GM18861 (cell line): ENCODE measurements around the gene IMMT.
"Not testable (repeated sequence)": the region's sequence is repeated elsewhere in the genome, so short reads cannot be mapped to it uniquely, and the experiment has no call there.

ENCODE experiments used
- ATAC-seq: cut with Tn5 transposase; IDR thresholded peaks from one replicate; pipeline ENCODE4 v1.9.1; 2021; ENCODE audit not compliant: unreplicated experiment

Gene IMMT

DNA sequence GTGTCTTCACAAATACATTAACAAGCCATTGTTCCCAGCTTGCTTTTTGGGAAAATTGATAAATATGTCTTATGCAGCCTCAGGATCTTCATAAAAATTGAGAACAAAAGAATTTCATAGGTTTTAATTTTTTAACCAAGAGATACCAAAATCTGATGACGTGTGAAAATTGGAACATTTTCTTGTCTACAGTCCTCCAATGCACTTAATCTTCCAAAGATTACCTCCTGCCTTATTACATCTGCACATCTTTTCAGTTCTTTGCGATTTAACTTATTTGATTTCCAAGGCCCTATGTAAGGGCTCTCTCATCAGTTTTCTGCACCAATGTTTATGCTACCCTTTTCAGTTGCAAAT is 7.1 kb upstream of the IMMT start:
- no peak for ATAC-seq

- no peak for ATAC-seq
These were observed 6.5 kb upstream of the IMMT start for GRCh38 chr2:86201671-86202335.

DNA sequence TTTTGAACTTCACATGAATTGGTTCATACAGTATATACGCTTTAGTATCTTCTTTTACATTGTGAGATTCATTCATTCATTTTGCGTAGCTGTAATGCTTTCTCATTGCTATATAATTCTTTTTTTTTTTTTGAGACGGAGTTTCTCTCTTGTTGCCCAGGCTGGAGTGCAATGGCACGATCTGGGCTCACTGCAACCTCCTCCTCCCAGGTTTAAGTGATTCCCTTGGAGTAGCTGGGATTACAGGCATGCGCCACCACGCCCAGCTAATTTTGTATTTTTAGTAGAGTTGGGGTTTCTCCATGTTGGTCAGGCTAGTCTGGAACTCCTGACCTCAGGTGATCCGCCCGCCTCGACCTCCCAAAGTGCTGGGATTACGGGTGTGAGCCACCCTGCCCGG is 5.3 kb upstream of the IMMT start:
- not testable (repeated sequence) for ATAC-seq

GRCh38 chr2:86199834-86200177 is 4.5 kb upstream of the IMMT start:
- no peak for ATAC-seq

GRCh38 chr2:86195808-86196387 is 636 bp upstream of the IMMT start:
- no peak for ATAC-seq

DNA sequence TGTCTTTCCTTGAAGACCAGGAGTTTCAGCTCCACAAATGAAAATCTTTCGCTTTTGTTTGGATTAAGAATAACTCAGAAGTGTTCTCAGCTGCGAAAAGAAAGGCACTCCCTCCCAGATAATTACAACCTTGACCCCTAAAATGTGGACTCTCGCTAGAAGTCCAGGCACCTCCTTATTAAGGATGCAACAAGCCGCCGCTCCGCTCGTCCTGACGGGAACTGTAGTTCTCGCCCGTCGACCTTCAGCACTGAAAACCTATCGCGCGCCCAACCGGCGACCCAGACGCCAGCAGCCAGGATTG is 559 bp downstream of the IMMT start:
- no peak for ATAC-seq

DNA sequence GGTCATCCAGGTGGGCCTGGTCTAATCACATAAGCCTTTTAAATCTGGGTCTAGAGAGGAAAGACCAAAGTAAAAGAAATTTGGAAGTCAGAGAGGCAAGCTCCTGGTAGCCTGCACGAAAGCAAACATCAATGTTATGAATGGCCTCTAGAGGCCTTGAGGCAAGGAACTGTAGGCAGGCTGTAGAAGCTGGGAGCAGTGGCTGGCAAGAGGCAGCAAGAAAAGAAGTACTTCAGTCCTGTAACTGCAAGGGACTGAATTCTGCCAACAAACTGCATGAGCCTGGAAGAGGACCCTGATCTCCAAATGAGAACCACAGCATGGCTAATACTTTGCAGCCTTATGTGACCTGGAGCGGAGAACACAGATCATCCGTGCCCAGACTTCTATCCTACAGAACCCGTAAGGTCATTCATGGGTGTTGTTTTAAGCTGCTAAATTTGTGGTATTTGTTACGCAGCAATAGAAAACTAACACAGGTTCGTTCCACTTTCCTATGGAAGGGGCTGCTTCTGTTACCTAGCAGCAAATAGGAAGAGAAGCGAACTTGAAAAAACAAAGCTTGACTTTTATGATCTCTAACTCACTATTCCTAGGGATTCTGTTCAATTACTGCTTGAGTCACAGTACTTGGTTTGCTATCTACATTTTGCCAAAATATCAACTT is 1.2 kb downstream of the IMMT start:
- no peak for ATAC-seq

- no peak for ATAC-seq
These were observed 5.4 kb downstream of the IMMT start for GRCh38 chr2:86189782-86190416.

DNA sequence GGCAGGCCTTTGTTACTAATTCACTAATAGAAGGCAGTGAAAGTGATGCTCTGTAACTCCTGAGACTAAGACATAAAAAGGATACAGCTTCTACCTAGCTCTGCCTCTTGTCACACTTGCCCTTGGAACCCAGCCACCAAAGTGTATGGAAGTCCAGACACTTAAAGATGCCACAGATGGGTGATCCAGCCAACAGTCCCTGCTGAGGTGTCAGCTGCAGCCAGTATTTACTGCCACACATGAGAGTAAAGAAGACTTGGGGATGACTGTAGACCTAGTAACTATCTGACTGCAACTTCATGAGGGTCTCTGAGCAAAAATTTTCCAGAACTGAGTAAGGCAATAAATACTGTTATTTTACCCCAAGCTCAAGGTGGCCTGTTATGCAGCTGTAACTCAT is 8.8 kb downstream of the IMMT start:
- ATAC-seq = no peak

GRCh38 chr2:86185517-86186212 is 9.6 kb downstream of the IMMT start:
- ATAC-seq = no peak

DNA sequence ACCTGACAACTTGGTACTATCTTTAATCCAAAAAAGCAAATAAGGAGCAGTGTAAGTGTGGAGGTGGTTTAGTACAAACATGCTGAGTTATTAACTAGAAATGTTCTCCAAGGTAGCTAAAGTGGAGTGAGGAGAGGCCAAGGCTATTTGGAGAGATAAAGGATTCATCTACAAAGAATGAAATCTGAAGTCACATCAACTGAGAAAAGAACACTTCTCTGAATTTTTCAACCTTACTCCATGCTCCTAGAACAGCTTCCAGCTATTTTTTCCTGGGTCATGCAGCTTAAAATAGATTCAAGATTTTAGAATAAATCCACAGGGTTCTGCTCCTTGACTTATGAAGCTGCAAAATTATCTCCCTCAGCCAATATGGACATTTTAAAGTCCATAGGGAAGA is 18.7 kb downstream of the IMMT start:
- no peak for ATAC-seq

DNA sequence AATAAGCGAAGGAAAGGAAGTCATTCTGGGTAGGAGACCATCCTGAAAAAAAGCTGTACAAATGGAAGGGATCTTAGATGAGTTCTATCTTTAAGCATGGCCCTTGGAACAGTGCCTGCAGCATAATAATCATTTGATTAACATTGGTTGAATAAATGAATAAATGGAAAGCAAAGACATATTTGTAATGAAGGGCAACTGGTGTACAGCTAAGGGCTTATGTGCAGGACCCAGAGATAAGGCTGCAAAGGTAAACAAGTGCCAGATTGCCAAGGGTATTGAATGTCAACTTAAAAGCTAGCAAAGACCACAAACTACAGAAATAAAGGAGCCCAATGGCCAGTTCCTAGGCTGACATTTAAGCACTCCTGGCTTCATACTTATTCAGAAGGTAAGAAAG is 19.4 kb downstream of the IMMT start:
- no peak for ATAC-seq

DNA sequence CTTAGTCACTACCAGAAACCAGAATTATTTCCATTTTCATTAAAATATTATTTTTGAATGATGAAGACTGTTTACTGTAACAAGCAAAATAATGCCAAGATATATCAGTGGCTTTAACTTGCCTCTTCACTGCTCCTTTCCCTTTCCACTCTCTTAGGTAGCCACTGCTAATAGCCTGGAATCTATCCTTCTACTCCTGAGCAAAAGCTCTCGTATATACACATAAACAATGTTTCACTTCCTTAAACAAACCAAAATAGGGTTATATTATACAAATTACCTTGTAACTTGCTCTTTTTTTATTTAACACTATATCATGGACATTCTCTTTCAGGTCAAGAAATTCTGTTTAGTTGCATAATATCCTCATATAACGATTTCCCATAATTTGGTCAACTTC is 20.8 kb downstream of the IMMT start:
- no peak for ATAC-seq

GRCh38 chr2:86172610-86173009 is 22.7 kb downstream of the IMMT start:
- no peak for ATAC-seq

DNA sequence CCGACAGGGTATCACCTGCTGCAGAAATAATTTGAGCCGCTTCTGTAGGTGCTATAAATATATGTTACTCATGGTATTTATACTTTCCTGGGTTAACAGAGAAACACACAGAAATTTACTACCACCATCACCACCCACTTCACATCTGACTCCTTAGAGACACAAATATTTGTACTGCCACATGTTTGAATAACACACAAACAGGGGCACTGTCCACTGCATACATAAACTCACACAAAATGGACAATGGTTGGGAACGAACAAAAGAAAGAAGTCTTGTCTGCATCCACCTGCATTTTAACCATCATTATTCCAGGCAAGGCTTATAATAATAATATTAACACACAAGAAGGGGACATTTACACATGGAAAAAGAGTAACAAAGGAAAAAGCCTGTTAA is 24.0 kb downstream of the IMMT start:
- no peak for ATAC-seq

DNA sequence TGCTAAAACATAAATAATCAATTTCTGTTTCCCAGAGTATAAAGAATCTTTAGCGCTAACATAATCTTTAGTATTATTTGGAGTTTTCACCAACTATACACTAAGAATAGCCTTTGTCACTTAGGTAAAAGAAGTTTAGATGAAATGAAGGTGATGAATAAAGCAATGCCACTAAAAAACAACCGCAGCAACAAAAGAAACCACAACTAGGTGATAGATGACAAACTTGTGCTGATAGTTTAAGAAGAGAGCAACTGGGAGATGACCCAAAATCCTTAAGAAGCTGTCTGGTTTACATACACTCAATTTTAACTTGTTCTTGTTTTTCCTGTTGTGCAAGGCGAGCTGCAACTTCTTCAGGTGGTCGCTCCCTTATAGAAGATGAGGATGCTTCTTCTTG is 24.8 kb downstream of the IMMT start:
- no peak for ATAC-seq

DNA sequence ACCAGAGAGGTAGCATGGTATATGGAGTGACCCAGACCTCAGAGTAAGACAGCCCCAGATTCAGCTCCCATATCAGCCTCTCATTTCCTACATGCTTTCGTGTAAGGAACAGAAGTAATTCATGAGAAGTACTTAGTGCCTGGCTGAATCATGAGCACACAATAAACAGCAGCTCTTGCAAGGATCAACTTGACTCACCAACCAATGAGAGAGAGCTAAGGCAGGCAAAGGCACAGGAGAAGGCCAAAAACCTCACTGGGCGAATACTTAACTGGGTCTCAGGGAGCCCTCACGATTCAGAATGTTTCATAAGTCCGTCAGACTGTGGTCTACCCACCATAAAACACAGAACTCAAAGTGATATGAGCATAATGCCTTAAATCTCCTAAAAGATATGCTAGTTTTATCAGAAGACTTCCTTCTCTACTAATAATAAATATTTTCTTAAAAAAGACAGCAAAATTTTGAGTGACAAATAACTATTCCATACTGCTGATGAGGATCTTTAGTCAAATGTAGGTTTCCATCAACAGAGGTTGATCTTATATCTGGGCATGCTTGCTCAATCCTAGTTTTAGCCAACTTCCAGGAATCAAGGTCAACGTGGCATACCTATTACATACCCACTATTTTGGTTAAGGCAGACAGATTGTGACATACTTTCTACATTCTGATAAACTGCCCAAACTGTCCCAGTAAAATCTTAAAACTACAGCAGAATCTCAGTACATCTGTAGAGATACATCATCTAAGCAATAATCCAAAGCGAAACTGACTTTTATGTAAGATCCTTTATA is 34.9 kb downstream of the IMMT start:
- no peak for ATAC-seq

DNA sequence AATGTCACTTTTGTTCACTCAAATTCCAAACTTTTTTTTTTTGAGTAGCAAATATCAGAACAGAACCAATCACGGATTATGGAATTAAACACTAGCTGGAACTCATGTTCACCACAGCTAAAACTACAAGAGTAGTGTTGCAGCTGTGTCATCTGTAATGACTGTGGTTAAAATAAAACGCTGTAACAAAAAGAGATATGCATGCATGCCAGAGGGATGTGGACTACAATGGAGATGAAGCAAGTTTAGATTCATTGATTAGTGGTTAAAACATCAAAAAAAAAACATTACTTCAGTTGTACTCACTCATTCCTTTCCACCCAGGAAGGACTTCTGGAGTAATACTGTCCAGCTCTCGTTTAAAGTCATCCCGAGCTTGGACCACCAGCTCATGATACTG is 37.0 kb downstream of the IMMT start:
- no peak for ATAC-seq

DNA sequence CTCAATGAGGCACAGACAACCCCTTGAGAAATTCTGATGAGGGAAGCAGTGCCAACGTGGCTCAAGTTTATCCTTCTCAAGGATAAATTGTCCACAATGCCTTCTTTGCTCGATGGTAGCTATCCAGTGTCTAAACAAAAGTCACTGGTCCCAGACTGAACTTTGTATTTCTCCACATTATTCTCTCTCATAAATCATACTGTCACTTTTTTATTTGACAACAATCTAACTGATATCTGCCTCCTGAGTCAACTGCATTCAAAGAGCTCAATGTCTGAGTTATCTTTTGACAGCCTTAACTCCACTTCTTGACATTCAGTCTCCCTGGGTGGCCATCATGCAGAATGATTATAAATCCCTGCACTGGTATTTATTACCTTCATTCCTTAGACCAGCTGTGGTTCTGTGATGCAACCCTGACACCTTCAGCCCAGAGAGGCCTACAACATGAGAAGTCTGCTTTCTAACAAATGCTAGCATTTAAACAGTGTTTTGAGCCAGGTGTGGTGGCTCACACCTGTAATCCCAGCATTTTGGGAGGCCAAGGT is 38.2 kb downstream of the IMMT start:
- ATAC-seq = no peak

DNA sequence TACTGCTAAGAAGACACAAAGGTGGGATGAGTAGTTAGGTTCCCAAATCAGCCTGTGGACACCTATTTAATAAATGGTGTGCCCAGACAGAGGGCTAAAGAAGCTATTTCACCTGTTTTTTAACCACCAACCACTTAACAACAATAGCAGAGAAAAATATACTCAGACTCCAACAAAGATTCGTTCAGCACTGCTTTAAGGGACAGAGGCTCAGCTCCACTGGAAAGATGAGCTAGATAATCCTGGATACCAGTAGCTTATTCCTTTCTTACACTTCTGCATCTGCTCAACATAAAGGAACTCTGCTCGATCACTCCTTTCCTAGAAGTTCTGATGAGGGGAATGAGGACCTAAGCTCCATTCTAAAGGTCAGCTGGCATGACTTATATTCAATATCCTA is 44.8 kb downstream of the IMMT start:
- ATAC-seq = no peak

DNA sequence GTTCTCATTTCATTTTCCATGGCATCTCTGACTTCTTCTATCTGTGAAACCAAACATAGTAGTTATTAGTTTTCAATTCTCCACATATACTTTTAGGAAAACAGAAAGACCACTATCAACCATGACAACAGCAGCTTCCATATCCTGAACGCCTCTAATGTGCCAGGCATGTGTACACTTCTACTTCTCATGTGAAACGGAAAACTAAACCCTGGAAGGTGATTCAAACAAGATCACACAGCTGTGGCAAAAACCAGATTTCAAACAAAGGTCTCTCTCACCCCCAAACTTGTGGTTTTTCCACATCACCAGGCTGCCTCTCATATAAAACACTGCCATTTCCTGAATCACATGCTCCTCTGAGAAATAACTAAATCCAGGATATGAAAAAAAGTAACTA is 47.5 kb downstream of the IMMT start:
- ATAC-seq = no peak
